NB4 (cell line): ENCODE results near the gene SUSD5.

Experiments
- DNase-seq: peaks from one replicate; pipeline ENCODE4 v3.0.0; 2010; ENCODE audit warnings: low read depth
- H3K4me3 ChIP-seq: one replicate; pipeline ENCODE4 v1.5.1; 2011; ENCODE audit warnings: mild to moderate bottlenecking, low read depth, low read length, moderate library complexity
- MYC ChIP-seq: IDR thresholded peaks from 2 replicates; pipeline ENCODE4 v1.6.1; 2011; ENCODE audit warnings: low read depth, low read length
- POLR2A ChIP-seq: IDR thresholded peaks from 2 replicates; pipeline ENCODE4 v1.6.1; 2011; ENCODE audit warnings: mild to moderate bottlenecking; ENCODE audit not compliant: insufficient read length; ENCODE audit errors: extremely low read depth
- TF ChIP-seq, protein P1 (sequence below): IDR thresholded peaks from one replicate; pipeline ENCODE4 v1.5.1; 2012; ENCODE audit warnings: low read depth, low read length
- TF ChIP-seq, protein P2 (sequence below): IDR thresholded peaks from 2 replicates; pipeline ENCODE4 v1.6.1; 2011; ENCODE audit warnings: low read depth, low read length

The SUSD5 gene

DNA sequence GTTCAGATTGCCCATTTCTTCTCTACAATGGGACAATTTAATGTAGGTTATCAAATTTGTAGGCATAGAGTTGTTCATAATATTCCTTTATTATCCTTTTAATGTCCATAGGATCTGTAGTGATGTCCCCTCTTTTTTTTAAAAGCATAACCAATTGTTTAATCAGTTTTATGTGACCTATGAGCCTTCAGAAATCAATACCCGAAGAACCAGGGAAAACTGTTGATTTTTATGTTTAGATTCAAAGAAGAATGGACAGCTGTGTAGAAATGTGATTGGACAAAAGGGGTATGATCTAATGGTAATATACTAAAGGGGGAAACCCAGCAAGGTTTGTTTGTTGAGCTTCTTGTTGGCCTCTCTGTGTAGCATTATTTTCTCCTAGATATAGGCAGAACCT is 39.5 kb downstream of the SUSD5 start:
- DNase-seq, result no peak
- no peak overlapping the region for H3K4me3 ChIP-seq
- TF ChIP-seq MYC (no peak), POLR2A (no peak)
- TF ChIP-seq, protein P1, sequence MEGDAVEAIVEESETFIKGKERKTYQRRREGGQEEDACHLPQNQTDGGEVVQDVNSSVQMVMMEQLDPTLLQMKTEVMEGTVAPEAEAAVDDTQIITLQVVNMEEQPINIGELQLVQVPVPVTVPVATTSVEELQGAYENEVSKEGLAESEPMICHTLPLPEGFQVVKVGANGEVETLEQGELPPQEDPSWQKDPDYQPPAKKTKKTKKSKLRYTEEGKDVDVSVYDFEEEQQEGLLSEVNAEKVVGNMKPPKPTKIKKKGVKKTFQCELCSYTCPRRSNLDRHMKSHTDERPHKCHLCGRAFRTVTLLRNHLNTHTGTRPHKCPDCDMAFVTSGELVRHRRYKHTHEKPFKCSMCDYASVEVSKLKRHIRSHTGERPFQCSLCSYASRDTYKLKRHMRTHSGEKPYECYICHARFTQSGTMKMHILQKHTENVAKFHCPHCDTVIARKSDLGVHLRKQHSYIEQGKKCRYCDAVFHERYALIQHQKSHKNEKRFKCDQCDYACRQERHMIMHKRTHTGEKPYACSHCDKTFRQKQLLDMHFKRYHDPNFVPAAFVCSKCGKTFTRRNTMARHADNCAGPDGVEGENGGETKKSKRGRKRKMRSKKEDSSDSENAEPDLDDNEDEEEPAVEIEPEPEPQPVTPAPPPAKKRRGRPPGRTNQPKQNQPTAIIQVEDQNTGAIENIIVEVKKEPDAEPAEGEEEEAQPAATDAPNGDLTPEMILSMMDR, result no peak
- TF ChIP-seq, protein P2, sequence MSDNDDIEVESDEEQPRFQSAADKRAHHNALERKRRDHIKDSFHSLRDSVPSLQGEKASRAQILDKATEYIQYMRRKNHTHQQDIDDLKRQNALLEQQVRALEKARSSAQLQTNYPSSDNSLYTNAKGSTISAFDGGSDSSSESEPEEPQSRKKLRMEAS, result no peak

DNA sequence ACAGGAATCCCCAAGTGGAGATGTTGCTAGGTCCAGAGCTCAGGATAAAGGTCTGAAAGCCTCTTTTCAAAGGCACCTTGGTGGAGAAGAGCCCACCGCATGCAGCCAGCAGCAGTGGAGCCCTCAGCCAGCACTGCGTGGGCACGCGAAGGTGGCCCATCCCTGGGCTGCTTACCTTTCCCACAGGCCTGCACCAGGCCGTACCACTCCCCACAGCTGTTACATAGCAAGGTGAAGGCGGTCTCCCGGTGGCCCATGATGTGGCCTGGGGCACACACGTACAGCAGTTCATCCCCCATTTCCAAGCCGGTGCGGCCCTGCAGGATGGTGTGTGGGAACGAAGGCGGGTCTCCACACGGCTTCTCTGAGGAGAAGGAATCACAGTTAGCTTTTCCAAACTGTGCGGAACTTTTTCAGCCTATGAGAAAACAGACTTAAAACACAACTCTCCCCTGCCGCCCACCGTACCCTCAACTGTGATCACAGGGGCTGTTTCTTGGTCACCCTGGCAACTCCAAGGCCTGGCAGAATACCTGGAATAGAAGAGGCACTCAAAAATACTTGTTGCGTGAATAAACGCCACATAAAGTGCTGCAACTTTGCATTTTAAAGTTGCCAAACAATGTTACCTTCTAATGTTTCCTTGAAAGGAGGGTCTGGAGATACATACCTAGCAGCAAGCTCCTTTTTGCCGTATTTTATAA is 43.7 kb downstream of the SUSD5 start:
- H3K4me3 ChIP-seq, result no peak overlapping the region
- no peak for DNase-seq
- TF ChIP-seq POLR2A (no peak), MYC (no peak)
- TF ChIP-seq, protein P2, result no peak

- DNase-seq, result no peak
- no peak for TF ChIP-seq MYC
- TF ChIP-seq, protein P1, result no peak
- no peak for TF ChIP-seq POLR2A
- TF ChIP-seq, protein P2, result no peak
- H3K4me3 ChIP-seq, result no peak overlapping the region
Measured at GRCh38 chr3:33174095-33174494, 44.5 kb downstream of the SUSD5 start.

GRCh38 chr3:33173672-33174071 is 44.9 kb downstream of the SUSD5 start:
- H3K4me3 ChIP-seq, result no peak overlapping the region
- DNase-seq, result no peak
- TF ChIP-seq, protein P1, result no peak
- TF ChIP-seq, protein P2, result no peak
- TF ChIP-seq POLR2A, result no peak
- no peak for TF ChIP-seq MYC

DNA sequence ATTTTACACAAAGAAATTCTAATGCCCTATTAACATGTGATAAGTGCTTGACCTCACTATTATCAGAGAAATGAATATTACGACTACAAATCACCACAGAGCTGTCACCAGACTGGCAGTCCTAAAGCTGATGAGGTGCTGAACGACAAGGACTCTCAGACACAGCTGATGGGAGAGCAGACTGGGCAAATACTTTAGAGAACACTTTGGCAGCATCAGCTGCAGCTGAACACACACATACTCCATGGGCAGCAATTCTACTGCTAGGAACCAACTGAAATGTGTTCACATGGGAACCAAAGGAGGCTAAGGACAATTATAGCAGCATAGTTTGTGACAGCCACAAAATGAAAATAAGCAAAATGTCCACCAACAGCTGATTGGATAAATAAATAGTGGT is 45.5 kb downstream of the SUSD5 start:
- no peak overlapping the region for H3K4me3 ChIP-seq
- TF ChIP-seq, protein P2, result no peak
- TF ChIP-seq, protein P1, result no peak
- TF ChIP-seq MYC (no peak), POLR2A (no peak)
- no peak for DNase-seq

GRCh38 chr3:33171580-33171979 is 47.0 kb downstream of the SUSD5 start:
- no peak overlapping the region for H3K4me3 ChIP-seq
- TF ChIP-seq, protein P2, result no peak
- TF ChIP-seq MYC (no peak), POLR2A (no peak)
- TF ChIP-seq, protein P1, result no peak
- DNase-seq, result no peak
